Measurements from ENCODE around the gene CMC4.

CMC4 gene

DNA sequence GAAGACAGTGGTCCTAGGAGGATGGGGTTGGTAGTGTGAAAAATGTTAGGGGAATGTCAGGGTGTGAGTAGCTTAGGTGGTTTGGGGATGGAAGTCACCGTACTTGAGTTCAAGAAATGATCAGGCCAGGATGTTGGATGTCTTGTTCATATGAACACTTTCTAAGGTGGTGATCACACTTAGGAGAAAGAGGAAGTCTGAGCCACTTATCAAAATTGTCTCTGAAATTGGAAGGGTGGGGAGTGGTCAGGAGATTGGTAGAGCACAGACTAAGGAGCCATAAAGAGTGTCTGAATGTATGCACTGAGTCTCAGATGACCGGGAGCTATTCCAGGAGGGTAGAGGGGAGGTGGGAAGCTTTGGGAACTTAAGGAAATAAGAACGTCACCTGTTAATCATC lies 17.3 kb downstream of the CMC4 start:
- no peak for DNase-seq (ENCODE audit: low read depth)

DNA sequence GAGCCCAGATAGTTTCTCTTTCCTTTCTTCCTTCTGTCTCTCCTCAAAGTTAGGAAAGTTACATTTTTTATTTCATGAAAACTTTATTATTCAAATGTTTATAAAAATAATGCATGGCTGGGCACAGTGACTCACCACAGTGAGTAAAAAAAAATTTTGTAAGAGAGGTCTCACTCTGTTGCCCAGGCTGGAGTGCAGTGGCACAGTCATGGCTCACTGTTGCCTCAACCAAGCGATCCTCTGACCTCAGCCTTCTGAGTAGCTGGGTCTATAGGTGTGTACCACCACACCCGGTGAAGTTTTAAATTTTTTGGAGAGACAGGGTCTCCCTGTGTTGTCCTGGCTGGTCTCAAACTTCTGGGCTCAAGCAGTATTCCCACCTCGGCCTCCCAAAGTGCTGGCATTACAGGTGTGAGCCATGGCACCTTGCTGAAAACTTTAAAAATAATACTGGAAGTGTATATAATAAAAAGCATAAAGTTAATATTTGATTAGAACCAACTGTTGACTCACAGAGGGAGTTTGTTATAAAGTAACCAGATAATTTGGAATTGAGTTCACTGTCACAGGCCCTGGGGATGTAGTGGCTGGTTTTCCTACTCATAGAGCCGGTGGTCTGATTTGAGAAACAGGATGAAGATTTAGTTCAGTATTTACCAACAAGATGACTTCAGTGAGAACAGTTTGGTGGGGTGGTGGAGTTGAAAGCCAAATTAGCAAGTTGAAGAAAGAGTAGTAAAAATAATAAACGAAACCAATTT lies 18.0 kb downstream of the CMC4 start:
- no peak for DNase-seq (ENCODE audit: low read depth)

DNA sequence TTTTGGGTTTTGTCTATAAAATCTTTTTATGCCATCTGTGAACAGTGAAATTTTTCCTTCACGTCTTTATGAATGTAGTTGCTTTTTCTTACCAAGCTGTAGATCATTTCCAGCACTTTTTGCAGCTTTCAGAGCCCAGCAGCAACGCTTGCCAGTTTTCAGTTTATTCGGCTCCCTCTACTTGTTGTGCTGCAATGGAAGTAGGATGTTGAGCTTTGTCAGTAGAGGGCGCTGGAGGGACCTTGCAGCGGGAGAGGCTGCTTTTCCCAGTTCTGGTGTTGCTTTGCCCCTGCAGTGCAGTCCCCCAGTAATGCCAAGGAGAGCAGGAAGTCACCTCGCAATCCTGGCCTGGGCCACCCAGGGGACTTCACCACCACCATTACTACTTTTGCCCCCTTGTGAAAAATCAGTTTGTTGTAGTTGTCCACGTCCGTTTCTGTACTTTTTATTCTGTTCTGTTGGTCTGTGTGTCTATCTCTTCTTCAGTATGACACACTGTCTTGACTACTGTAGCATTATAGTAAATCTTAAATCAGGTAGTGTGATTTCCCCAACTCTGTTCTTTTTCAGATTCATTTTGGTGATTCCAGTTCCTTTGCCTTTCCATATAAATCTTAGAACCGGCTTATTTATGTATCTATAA lies 21.8 kb downstream of the CMC4 start:
- DNase-seq (ENCODE audit: low read depth) = no peak

DNA sequence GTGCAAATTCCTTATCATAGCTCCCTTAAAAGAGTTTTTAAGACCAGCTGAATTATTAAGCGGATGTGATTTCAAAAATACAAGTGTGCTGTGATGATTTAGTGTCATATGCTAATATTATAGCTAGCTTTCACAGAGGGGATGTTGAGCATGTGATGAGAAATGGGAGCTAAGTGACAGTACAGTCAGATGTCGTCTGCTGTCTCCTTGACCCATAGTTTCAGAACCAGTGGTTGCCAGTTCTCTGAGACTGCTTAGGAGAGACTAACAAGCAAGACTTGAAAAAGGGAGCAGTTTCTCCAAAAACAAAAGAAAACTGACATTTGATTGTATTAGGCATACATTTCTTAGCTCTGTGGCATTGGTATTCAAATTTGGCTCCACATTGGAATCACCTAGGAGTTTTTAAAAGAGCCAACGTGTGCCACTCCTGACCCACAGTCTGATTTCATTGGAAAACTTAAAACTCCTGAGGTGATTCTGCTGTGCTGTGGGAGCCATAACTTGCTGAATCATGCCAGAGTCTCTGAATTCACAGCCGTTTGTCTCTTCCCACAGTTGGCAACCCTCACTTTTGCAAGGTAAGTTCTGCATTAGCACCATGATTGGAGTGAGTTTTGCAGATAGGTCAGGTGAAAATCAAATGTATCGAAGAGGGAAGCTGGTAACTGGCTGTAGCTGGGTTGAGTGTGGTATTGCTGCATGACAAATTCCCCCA lies 24.0 kb downstream of the CMC4 start:
- no peak for DNase-seq (ENCODE audit: low read depth)

DNA sequence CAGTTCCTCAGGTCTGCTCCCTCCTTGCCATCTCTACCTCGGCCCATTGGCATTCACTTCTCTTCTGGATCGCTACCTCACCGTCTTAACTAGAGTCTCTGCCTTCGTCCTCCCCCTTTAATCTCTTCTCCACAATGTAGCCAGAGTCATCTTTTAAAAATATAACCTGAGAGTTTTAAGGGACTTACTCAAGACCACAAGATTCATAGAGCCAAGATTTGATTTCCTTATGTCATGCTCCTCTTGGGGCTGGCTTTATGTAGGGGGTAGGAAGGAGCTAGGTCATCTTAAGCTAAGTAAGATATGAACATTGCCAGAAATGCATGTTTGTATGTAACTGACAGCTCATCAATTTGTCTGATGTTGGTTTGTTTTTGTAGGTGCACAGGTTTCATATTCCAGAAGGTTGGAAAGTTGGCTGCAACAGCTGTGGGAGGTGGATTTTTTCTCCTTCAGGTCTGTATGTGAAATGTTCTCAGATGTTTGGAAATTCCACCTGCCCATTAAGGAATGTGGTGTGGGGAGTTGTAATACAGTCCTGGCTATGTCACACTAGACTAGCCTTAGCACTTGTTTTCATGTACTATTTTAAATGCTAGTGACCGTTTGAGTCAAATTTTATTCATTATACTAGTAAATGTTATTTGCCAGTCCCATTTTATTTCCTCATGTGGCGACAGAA lies 24.7 kb downstream of the CMC4 start:
- DNase-seq (ENCODE audit: low read depth) = no peak

DNA sequence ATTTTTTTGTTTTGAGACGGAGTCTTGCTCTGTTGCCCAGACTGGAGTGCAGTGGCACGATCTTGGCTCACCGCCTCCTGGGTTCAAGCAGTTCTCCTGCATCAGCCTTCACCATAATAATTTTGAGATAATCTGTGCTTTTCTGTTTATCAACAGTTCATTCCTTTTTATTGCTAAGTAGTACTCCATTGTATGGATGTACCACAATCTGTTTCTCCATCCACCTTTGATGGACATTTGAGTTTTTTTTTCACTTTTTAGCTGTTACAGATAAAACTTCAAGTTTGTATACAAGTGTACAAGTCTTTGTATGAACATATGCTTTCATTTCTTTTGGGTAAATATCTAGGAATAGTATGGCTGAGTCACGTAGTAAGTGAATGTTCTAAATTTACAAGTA lies 35.2 kb downstream of the CMC4 start:
- DNase-seq (ENCODE audit: low read depth) = no peak

DNA sequence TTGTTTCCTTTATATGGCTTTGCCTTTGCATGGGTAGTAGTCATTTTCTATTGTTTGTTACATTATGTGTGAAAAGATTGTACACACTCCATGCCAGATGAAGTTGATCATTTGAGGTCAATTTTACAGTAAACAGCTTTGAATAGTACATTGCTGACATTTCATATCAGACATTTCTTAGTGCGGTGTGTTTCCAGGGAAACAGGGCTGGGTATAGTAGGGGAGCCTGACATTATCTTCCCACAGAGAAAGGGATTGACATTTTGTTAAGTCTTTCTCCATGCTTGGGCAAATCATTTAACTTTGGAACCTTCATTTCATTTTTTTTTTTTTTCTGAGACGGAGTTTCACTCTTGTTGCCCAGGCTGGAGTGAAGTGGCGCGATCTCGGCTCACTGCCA lies 39.3 kb downstream of the CMC4 start:
- DNase-seq (ENCODE audit: low read depth) = no peak

DNA sequence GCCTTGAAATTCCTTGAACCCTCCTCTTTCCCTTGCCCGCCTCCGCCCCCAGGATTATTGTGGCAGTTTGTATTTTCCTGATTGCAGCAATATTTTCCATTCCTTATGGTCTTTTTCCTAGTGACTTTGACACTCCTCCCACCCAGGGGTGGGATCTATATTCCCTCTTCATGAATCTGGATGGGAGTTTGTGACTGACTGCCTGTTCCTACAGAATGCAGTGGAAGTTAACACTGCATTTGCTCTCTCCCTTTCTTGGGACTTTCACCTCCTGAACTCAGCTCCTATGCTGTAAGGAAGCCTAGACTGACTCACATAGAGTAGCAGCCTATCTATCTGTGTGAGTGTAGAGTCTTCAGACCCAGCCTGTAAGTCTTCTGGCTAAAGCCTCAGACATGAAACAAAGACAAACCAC lies 42.1 kb downstream of the CMC4 start:
- DNase-seq (ENCODE audit: low read depth) = no peak

DNA sequence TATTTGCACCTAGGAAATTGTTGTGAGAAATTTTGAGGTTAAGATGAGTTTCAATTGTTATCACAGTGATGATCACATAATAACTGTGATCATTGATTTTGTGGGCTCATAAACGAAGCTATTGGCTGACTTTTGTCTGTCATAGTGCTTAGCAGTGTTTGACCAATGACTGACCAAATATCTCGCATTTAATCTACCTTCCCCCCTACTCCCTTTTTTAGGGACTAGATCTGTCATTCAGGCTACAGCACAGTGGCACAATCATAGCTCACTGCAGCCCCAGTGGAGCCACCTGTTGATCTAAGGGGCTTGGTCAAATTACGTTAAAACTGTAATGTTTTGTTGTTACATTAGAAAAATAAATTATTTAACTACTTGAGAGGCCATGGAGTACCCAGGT lies 42.8 kb downstream of the CMC4 start:
- no peak for DNase-seq (ENCODE audit: low read depth)

DNA sequence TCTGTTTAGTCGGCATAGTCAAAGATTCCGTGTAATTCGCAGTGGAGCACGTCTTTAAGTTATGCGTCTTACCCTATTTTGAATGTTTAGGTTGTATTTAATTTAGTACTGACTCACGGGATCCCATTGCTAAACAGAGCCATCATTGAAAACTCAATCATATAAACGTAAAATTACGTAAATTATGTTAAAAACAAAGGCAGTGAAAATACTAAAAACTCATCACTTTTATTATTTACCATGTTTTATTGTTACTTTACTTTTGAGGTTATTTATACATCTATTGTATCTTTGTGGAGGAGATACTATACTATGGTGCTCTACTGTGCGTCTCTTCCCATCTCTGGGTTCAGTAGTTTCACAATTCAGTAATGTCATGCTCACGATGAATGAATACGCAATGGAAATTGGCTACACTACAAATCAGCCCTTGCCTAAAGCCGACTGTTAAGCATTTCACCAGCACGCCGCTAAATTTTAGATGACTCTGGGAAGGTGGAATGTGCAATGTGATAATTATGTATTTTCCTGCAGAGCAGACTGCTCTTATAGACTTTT lies 43.3 kb downstream of the CMC4 start:
- DNase-seq (ENCODE audit: low read depth) = peak; percentile 20

DNA sequence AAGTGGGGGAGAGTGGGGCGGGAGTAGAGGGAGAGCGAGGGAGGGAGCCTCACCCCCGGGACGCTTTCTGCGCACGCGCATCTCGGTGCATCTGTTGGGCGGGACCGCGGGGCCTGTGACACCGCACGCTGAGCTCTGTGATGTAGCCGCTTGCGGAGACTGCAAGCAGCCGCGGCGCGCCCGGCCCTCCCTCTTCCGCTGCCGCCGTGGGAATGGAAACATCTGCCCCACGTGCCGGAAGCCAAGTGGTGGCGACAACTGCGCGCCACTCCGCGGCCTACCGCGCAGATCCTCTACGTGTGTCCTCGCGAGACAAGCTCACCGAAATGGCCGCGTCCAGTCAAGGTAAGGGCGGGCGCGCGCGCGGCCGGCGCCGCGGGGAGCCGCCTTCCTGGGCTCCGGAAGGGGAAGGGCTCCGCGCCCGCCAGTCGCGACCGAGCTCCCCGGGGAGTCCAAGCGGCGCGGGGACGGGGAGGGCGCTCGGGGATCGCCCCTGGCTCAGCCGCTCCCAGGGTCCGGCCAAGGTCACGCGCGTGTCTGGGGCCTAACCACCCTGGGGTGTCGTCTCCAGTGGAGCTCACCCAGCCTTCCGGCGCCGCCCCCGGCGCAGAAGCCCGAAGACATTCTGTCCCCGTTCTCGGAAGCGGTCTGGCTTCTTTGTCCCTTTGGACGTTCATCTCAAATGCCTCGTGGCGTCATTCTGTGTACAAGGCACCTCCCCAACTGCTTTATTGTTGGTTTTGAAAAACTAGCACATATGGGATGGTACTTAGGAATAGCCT lies 44.0 kb downstream of the CMC4 start, which contains the start of gene FUNDC2:
TSS of gene FUNDC2 (plus strand) at position 118 of the 782 bp plus-strand sequence. CDS start at position 213, 95 bp downstream.
- peak; percentile 63 for DNase-seq (ENCODE audit: low read depth)

DNA sequence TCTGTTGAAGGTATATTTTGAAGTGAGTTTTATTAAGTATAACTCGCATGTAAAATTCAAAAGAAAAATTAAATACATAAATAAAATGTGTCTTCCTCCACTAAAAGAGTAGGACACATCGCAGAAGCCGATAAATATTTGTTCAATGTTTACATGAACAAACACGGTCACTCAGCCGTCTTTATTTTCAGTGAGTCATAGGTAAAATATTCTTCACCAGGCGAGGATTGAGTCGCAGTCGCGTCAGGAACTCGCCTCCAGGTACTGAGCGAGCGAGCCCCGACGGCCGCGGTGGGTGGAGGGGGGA lies 44.6 kb downstream of the CMC4 start:
- DNase-seq (ENCODE audit: low read depth) = no peak

DNA sequence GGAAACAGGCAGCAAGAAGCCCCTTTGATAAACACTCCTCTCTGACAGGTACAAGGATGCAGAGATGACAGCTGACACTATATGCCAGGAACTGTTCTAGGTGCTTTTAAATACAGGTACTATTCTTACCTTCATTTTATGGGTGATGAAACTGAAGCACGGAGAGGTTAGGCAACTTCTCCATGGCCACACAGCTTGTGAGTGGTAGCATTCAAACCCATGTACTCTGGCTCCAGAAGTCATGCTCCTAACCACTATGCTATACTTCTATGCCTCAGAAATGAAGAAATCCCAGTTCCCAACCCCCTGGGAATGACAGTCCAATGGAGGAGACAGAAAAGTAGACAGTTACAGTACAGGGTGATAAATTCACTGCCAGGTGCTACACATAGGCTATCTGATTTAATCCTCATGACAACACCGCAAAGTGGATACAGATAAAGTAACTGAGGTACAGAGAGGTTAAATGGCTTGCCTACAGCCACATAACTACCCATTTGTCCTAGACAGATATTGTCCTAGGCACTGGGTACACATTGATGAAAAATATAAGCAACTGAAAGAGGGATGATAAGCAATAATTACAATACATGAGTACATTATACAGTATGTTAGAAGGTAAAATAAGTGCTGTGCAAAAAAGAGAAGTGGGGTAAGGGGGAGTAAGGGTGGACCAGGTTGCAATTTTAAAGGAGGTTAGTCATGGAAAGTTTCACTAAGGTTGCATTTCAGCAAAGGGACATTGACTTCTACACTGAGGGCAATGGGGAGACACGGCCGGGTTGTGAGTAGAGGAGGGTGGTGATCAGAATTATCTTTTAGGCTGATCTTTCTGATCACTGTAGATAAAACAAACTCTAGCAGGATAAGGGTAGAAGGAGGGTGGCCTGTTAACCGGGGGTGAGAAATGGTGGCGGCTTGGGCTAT lies 46.8 kb downstream of the CMC4 start:
- DNase-seq (ENCODE audit: low read depth) = no peak

DNA sequence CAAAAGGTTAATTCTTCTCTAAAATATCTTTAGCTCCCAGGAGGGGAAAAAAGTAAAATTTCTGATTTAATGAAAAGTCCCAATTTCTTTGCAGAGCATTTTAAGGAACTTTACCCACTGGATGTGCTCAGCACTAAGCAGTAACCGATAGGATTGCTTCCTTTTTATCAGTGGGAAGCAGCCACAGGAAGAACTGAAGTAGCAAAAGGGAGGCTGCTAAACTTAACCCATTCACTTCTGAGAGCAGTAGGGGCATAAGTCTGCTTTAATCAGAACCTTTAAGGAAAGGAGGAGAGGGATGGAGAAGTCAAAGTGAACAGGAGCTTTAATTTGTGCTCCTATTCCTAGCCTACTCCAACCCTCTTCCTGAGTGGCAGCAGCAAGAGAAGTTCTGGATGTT lies 48.4 kb downstream of the CMC4 start, which contains the start of gene F8:
TSS of gene F8 (minus strand) at position 139 of the 400 bp plus-strand sequence. CDS start 171 bp downstream, outside the sequence.
- DNase-seq (ENCODE audit: low read depth) = no peak

DNA sequence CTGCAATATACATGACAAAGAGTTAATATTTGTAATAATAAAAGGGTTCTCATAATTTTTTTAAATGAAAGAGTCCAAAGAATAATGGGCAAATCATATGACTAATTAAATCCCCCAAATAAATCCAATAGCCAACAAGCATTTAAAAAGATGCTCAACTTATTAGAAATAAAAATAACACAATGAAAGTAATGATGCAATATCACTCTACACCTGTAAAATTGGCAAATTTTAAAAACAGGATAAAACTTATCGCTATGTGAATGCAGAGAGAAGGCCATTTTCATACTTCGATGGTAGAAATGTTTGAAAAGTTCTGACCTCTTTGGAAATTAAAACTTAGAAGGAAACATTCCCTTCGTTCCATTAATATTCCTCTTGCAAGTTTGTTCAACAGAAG lies 50.3 kb downstream of the CMC4 start:
- no peak for DNase-seq (ENCODE audit: low read depth)
